ENCODE results near the gene GIT2.

Gene GIT2

DNA sequence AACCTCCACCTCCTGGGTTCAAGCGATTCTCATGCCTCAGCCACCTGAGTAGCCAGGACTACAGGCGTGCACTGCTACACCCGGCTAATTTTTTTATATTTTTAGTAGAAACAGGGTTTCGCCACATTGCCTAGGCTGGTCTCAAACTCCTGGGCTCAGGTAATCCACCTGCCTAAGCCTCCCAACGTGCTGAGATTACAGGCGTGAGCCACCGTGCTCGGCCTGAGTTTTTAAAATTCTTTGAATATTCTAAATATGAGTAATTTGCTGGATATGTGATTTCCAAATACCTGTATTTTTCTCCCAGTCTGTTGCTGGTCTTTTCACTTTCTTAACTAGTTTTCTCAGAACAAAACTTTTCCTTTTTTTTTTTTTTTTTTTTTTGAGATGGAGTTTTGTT is 27.4 kb downstream of the GIT2 start:
- no peak for DNase-seq

DNA sequence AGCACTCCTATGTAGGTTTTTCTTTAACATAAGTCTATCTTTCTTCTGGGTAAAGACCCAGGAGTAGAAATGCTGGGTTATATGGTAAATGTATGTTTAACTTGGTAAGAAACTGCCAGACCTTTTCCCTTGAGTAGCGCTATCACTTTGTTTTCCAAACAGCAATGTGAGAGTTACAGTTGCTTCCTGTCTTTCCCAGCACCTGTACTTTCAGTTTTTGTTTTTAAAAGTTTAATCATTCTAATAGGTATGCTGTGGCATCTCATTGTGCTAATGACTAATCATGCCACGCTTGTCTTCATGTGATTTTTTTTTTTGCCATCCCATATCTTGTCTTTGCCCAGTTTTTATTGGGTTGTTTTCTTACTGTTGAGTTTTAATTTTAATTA is 28.1 kb downstream of the GIT2 start:
- no peak for DNase-seq

DNA sequence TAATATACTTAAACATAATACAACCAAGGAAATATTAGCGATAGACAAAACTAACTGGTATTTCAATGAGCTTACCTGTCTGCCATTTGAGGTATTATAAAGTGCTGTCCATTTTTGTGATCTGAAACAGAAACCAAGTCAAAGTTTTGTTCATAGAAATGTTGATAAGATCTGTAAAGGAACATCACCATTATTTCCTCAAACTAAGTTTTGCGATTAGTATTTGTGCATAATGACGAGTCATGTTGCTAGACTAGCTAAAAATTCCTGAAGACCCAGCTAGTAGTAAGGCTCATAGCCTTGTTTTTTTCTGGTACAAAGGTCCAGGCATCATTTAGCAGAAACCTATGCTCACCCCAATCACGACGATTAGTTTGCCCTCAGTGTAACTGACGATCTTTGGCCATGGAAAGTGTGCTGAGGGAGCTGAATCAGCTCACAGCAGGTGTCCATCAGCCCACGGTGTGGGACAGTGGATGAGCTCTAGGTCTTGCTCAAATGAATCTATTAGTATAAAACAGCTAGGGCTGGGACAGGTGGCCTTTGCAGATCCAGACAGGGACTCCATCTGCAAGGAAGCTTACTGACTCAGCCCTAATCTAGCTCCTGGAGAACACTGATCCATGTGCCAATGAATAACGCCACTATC is 28.7 kb downstream of the GIT2 start:
- no peak for DNase-seq

GRCh38 chr12:109966546-109966945 is 29.6 kb downstream of the GIT2 start:
- DNase-seq: no peak

- no peak for DNase-seq
Observed at GRCh38 chr12:109963743-109964429, 32.3 kb downstream of the GIT2 start.

GRCh38 chr12:109963330-109963729 is 32.8 kb downstream of the GIT2 start:
- DNase-seq: no peak

DNA sequence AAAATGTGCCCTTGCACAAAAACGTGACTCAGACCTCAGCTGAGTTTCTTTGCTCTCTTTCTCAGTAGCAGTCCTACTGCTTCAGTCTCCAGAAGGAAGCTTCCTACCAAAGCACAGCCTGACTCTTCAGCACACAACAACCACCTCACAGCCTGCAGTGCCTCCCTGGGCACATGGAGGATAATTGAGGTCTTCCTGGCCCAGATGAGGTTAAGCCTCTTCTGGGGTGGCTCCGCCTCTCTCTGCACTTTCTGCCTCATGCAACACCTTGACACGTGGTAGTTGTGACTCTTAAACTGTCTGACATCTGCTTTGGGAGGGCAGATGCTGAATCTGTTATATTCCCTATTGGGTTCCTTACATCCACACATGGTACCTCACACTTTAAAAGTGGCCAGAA is 33.8 kb downstream of the GIT2 start:
- no peak for DNase-seq

- DNase-seq: no peak
Observed at GRCh38 chr12:109961612-109962011, 34.6 kb downstream of the GIT2 start.

GRCh38 chr12:109961201-109961600 is 35.0 kb downstream of the GIT2 start:
- DNase-seq: no peak

DNA sequence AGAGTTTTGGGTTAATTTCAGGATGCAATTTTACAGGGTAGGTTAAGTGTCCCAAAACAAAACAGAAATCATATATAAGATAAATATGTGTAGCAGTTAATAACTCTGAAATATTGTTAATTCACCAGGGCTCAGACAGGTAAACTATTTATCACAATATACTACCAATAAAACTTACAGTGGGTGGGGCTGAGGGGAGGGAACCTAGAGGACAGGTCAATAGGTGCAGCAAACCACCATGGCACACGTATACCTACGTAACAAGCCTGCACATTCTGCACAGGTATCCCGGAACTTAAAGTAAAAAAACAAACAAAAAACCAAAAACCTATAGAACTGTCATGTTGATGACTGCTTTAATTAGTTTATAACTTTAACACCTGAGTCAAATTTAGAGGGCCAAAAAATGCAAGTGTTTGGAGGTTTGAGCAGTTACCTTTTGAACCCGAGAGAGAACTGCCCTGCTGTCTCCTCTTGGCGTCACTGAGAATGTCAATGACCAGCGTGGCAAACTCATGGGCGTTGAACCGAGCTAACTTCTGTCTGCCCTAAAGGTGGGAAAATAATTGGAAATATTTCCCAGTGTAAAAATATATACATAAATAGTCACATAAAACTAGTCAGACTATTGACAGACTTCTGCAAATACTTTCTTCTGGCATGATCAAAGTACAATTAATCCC is 36.6 kb downstream of the GIT2 start:
- DNase-seq: no peak

GRCh38 chr12:109958374-109958773 is 37.8 kb downstream of the GIT2 start:
- DNase-seq: no peak

DNA sequence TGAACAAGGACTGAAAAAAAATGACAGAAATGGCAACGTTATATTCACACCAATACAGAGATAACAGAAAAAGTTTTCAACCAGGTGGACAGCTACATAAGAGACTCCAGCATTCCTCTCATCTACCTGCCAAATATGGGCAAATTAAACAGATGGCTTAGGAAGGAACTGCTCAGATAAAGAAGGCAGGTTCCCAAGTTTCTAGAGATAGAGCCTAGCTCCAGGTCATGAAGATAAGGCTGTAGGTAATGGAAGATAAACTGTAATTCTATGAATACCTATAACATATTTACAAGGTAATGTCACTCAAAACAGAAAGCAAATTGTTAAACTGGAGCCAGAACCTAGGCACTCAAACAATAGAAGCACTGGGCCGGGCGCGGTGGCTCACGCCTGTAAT is 42.5 kb downstream of the GIT2 start:
- no peak for DNase-seq

GRCh38 chr12:109952873-109953272 is 43.3 kb downstream of the GIT2 start:
- no peak for DNase-seq

DNA sequence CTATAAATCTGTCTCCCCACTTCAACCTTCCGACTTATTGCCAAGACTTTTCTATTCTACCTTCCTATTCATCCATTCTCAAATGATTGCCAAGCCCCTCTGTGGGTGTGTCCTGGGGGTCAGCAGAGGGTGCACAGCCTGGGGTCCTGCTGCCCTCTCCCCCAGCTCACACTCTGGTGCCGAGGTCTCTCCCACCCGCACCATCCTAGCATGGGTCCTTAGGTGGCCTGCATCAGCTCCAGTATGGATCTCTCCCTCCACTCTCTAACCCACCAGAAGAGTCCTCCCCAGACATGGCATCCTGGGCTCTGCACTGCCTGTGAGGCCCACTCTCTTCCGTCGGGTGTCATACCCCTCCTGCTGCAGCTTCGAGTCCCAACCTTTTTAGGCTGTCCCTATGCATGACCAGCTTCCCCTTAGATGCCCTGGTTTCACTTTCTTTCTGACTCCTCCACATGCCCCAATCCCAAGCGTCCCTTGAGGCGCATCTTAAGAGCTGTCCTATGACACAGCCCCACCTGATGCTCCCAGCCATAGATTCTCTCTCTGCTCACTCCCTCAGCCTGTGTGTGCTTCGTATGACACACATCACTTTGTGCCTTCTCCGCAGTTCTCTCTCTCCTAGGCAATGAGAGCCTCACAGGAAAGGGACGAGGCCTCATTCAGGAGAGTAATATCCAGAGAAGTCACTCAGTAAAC is 43.9 kb downstream of the GIT2 start:
- DNase-seq: no peak

GRCh38 chr12:109951751-109952150 is 44.4 kb downstream of the GIT2 start:
- no peak for DNase-seq

DNA sequence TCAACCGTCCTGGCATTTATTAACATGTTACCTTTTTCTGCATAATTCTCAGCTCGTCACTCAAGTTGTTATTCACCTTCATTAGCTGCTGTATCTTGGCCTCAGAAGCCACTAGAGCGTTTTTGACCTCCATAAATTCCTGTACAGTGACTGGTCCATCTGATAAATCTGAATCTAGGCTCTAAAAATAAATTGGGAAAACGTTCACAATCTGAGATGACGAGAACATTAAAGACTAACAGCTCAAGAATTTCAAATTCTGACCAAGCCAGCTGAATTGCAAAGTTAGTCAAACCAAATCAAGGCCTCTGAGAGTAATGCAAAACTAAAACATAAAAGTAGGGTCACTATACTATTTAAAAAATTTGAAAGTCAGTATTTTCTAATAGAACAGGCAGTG is 45.0 kb downstream of the GIT2 start:
- DNase-seq: no peak

DNA sequence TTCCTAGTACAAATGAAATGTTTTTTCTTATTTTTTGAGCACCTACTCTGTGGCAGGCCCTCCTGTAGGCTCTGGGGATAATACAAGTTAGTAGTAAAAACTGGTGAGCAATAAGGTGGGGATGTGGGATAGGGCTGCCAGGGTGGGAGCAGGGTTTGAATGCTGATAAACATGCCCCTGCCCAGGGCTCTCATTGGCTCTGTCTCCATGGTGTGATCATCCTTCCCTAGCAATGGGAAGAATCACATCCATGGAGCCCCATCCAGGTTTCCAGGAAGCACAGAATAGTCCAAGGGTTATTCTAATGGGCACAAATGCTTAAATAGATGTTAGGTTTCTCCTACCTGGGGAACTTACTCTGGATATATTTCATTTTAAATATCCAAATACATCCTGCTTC is 45.5 kb downstream of the GIT2 start:
- DNase-seq: no peak

- DNase-seq: no peak
Observed at GRCh38 chr12:109949089-109949488, 47.1 kb downstream of the GIT2 start.

GRCh38 chr12:109948368-109948767 is 47.8 kb downstream of the GIT2 start:
- no peak for DNase-seq

DNA sequence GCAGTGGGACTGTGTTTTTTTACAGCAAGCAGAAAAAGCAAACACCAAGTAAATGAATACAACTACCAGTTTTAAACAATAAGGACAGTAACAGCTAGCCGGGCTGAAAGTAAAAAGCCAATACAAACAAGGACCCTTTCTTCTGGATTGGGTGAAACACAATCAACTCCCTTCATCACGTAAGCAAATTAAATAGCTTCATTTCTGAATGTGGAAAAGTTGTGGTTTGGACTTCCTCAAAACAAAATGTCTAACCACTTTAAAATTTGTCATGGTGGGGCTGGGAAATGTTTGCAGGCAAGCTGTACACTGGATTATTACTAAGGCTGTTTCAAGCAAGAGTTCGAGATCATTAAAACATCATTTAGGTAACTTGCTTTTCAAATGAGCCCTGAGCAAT is 48.6 kb downstream of the GIT2 start:
- no peak for DNase-seq

GRCh38 chr12:109946913-109947312 is 49.3 kb downstream of the GIT2 start:
- DNase-seq: no peak

DNA sequence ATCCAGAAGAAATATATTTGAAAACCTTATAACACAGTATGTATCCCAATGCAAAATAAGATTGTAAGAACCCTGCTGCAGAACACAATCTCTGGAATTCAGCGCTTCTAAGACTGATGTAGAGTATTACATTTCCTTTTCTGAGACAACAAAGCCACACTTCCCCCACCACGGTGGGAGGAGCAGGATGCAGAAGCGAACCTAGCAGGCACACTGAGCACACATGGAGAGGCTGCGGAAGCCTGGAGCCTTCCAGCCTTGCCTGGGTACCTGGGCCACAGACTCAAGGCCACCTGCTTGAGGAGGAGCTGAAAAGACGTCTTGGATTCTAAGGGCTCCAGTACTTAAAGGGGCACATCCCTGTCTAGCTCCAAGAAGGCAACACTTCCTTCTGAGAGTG is 49.7 kb downstream of the GIT2 start:
- no peak for DNase-seq

DNA sequence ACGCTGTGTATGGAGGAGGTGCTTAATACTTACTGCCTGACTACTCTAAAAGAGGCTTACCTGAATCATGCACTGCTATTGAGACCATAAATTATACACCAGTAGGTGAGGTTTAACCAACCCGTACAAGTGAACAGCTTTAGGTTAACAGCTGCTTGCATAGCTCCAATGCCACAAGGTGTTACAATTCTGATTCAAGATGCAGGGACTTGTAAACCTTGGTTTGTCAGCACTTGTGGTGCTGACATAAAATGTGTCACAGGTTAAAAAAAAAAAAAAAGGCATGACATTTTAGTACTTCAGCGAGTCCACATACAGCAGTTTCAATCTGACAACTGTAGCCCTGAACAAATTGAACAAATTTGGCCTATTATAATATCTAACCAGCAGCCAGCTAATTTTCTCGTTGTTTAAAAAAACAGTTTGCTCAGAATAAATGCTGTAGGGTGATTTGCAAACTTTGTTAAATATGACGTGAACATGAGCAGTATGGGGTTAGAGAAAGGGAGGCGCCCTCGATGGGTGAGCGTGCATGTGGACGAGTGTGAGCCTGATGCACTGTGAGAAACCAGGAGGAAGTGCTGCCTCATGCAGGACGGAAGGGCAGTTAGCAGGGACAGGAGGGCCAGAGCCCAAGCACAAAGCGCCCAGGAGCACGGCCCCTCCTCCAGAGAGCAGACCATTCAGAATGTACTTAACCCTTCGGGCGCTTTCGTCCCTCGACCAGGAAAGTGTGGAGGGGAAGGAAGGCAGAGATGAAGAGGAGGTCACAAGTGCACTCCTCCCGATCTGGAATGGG is 51.4 kb downstream of the GIT2 start:
- no peak for DNase-seq

All from stimulated activated CD4-positive, alpha-beta T cell treated with anti-CD3 and anti-CD28 coated beads, Interleukin-4, amount 100 ng/mL, for 4 hours (primary cell).